ENCODE measurements around the gene IL17C. TPM values are rescaled to one million over a fixed set of nuclear protein-coding genes. Genes with fewer than 3 reads are reported as not detected.

The IL17C gene
- total RNA-seq, 5 donors from 2014 or later (not counting 1 experiment from before 2014, with no cell fraction given), result 0.35 to 0.93 (median 0.39) TPM; not detected in 2

DNA sequence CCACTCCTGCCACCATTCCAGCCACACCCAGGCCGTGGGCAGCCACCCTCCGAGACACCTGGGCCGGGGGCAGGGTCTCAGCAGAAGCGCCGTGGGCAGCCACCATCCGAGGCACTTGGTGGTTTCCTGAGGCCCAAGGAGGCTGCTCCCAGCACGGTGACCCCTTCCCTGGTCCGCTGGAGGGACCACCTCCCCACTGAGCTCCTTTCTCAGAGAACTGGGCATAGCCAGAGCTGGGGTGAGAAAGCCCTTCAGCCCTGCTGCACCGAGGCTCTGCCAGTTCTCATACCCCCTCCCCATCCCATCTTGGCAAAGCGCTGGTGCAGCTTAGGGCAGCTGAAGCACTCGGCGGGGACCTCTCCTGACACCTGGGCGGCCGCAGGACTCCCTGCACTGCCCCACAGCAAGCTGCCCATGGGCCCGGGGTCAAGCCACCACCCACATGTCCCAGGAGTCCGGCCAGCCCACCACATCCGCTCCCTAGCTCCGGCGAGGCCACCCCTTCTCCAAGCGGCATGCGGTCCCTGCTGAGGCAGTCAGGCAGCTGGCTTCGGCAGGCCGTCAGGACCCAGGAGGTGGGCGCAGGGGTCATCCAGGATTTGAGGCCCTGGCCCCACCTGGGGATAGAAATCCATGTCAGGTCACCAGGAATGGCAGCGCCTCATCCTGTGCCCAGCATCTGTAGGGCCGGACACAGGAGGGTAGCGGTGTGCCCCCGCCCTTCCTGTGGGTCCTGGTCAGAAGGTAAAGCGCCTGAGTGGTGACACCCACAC is 13.8 kb downstream of the IL17C start:
- Mint-ChIP-seq H3K27ac (peak overlapping the region; percentile 61 to 64), H3K36me3 (peaks cover 11% of the 10 kb centered on the region), H3K4me3 (peak overlapping the region; percentile 28 to 87 (median 34)), H3K4me1 (peaks cover 13 to 22% (median 14%) of the 10 kb centered on the region in 3 donors), H3K27me3 (no peaks in the 10 kb centered on the region), H3K9me3 (no peaks in the 10 kb centered on the region)
- CTCF ChIA-PET, result no interaction called here
- ATAC-seq (replicated peaks in 1 of 4) (no peak), DNase-seq (no peak)
- Histone ChIP-seq H3K36me3 (ENCODE audit: control insufficient read depth in 2 of 2, extremely low read depth in 1 of 2, insufficient read depth in 1 of 2, low read length in 1 of 2) (peaks cover 0 to 24% of the 10 kb centered on the region in 2 donors), H3K4me3 (ENCODE audit: control insufficient read depth in 1 of 2, extremely low read depth in 1 of 2, low read length in 1 of 2) (no peak overlapping the region), H3K27ac (ENCODE audit: low read length) (peak overlapping the region; percentile 91), H3K9me3 (no peaks in the 10 kb centered on the region), H3K4me1 (ENCODE audit: control insufficient read depth in 1 of 2, extremely low read depth in 1 of 2, insufficient read depth in 2 of 2, low read length in 2 of 2) (peaks cover 7 to 69% of the 10 kb centered on the region in 2 experiments), H3K27me3 (replicated peaks in 1 of 2; ENCODE audit: control insufficient read depth in 2 of 2, extremely low read depth in 1 of 2, insufficient read depth in 2 of 2, low read length in 1 of 2) (no peaks in the 10 kb centered on the region)
- POLR2A ChIA-PET, result no interaction called here
- 78% methylated on average over 29 of the region's 29 CpGs for WGBS (ENCODE audit: insufficient coverage)

DNA sequence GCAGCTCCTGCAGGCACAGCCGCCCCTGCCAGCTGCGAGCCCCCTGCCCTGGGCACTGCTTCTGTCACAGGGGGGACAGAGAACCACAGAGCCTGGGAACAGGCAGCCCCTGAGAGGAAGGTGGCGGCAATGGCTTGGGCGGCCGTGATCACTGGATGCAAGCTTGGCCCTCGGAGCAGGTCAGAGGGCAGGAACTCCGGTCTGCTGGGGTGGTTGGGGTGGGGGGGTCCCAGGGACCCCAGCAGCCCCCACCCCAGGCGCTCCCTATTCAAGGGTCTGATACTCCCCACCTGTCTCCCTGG is 14.3 kb downstream of the IL17C start:
- Mint-ChIP-seq H3K27ac (no peak overlapping the region), H3K36me3 (peaks cover 11% of the 10 kb centered on the region), H3K9me3 (no peaks in the 10 kb centered on the region), H3K27me3 (no peaks in the 10 kb centered on the region), H3K4me3 (peak overlapping the region in 1 of 3 donors; percentile 87), H3K4me1 (peaks cover 13 to 22% (median 14%) of the 10 kb centered on the region in 3 donors)
- DNase-seq, result no peak
- no peaks in the 10 kb centered on the region for H3K27me3 ChIP-seq (replicated peaks in 1 of 2; ENCODE audit: control insufficient read depth in 2 of 2, extremely low read depth in 1 of 2, insufficient read depth in 2 of 2, low read length in 1 of 2)
- no peak overlapping the region for H3K4me3 ChIP-seq (ENCODE audit: control insufficient read depth in 1 of 2, extremely low read depth in 1 of 2, low read length in 1 of 2)
- ATAC-seq (replicated peaks in 1 of 4), result no peak
- POLR2A ChIA-PET, result no interaction called here
- CTCF ChIA-PET, result no interaction called here
- H3K27ac ChIP-seq (ENCODE audit: low read length), result peak overlapping the region; percentile 91
- H3K36me3 ChIP-seq (ENCODE audit: control insufficient read depth in 2 of 2, extremely low read depth in 1 of 2, insufficient read depth in 1 of 2, low read length in 1 of 2), result peaks cover 0 to 27% of the 10 kb centered on the region in 2 donors
- no peaks in the 10 kb centered on the region for H3K9me3 ChIP-seq
- peaks cover 7 to 63% of the 10 kb centered on the region in 2 experiments for H3K4me1 ChIP-seq (ENCODE audit: control insufficient read depth in 1 of 2, extremely low read depth in 1 of 2, insufficient read depth in 2 of 2, low read length in 2 of 2)
- 55% methylated on average over 2 of the region's 8 CpGs for WGBS (ENCODE audit: insufficient coverage)

DNA sequence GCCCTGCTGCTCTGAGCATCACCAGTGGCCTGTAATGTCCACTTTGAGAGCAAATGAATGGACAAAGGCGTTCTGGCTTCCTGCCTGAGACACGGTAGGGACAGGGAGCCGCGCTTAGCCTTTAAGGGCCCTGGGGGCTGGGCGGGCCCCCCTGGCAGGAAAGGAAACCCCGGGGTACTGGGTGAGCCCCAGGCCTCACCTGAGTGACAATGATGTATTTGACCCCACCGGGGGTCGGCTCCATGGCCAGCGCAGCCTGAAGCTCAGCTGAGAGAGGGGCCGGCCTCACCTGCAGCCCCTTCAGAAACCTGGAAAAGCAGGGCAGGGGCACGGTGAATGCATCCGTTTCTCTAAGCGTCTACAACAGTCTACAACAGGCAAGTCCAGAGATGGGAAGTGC is 14.7 kb downstream of the IL17C start:
- ATAC-seq (replicated peaks in 1 of 4), result no peak
- Histone ChIP-seq H3K9me3 (no peaks in the 10 kb centered on the region), H3K36me3 (ENCODE audit: control insufficient read depth in 2 of 2, extremely low read depth in 1 of 2, insufficient read depth in 1 of 2, low read length in 1 of 2) (peaks cover 0 to 26% of the 10 kb centered on the region in 2 donors), H3K4me3 (ENCODE audit: control insufficient read depth in 1 of 2, extremely low read depth in 1 of 2, low read length in 1 of 2) (no peak overlapping the region), H3K27ac (ENCODE audit: low read length) (peak overlapping the region; percentile 91), H3K27me3 (replicated peaks in 1 of 2; ENCODE audit: control insufficient read depth in 2 of 2, extremely low read depth in 1 of 2, insufficient read depth in 2 of 2, low read length in 1 of 2) (no peaks in the 10 kb centered on the region), H3K4me1 (ENCODE audit: control insufficient read depth in 1 of 2, extremely low read depth in 1 of 2, insufficient read depth in 2 of 2, low read length in 2 of 2) (peaks cover 6 to 59% of the 10 kb centered on the region in 2 experiments)
- ChIA-PET CTCF (no interaction called here), POLR2A (no interaction called here)
- no peak for DNase-seq
- Mint-ChIP-seq H3K27ac (peak overlapping the region in 1 of 2 donors; percentile 36), H3K36me3 (peaks cover 11% of the 10 kb centered on the region), H3K4me1 (peaks cover 13 to 22% (median 14%) of the 10 kb centered on the region in 3 donors), H3K9me3 (no peaks in the 10 kb centered on the region), H3K4me3 (no peak overlapping the region), H3K27me3 (no peaks in the 10 kb centered on the region)
- WGBS (ENCODE audit: insufficient coverage), result 94% methylated on average over 13 of the region's 13 CpGs

DNA sequence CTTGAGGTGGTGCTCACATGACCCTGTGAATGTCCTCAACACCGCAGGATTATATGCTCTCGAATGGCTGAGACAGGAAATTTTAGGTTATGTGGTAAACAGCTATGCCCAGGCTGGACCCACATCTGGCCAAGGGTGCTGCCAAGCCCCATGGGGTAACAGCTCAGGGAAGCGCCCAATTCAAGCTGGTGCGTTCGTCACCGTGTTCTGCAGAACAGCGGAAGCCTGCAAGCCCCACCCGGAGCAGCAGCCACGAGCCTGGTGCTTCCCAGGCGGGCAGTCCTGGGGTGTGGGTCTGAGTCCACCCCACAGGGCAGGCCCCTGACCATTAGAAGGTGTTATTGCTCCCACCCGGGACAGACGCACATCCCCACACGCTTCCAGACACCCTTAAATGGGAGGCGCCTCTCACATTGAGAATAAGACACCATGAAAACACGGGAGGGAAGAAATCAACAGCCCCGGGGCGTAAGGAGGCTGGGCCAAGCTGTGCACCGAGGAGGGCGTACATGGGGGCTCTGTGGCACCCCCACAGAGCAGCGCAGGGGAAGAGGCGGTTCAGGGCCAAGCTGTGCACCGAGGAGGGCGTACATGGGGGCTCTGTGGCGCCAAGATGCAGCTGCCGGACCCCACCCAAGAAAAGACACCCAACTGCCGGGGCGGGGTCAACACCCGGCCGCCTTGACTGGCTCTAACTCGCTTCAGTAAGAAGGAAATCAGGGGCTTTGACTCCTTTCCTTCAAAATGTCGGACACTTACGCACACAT is 15.4 kb downstream of the IL17C start:
- no peaks in the 10 kb centered on the region for H3K9me3 Mint-ChIP-seq
- POLR2A ChIA-PET, result no interaction called here
- Histone ChIP-seq H3K27ac (ENCODE audit: low read length) (peak overlapping the region; percentile 38), H3K9me3 (no peaks in the 10 kb centered on the region), H3K36me3 (ENCODE audit: control insufficient read depth in 2 of 2, extremely low read depth in 1 of 2, insufficient read depth in 1 of 2, low read length in 1 of 2) (peaks cover 0 to 24% of the 10 kb centered on the region in 2 donors), H3K27me3 (replicated peaks in 1 of 2; ENCODE audit: control insufficient read depth in 2 of 2, extremely low read depth in 1 of 2, insufficient read depth in 2 of 2, low read length in 1 of 2) (no peaks in the 10 kb centered on the region), H3K4me3 (ENCODE audit: control insufficient read depth in 1 of 2, extremely low read depth in 1 of 2, low read length in 1 of 2) (no peak overlapping the region), H3K4me1 (ENCODE audit: control insufficient read depth in 1 of 2, extremely low read depth in 1 of 2, insufficient read depth in 2 of 2, low read length in 2 of 2) (peaks cover 5 to 53% of the 10 kb centered on the region in 2 experiments)
- no peaks in the 10 kb centered on the region for H3K27me3 Mint-ChIP-seq
- ATAC-seq (replicated peaks in 1 of 4) (no peak), DNase-seq (no peak)
- H3K4me3 Mint-ChIP-seq, result no peak overlapping the region
- peaks cover 13 to 20% (median 14%) of the 10 kb centered on the region in 3 donors for H3K4me1 Mint-ChIP-seq
- H3K36me3 Mint-ChIP-seq, result peaks cover 11% of the 10 kb centered on the region
- CTCF ChIA-PET, result no interaction called here
- WGBS (ENCODE audit: insufficient coverage), result 78% methylated on average over 30 of the region's 32 CpGs
- peak overlapping the region in 1 of 2 donors; percentile 36 for H3K27ac Mint-ChIP-seq

DNA sequence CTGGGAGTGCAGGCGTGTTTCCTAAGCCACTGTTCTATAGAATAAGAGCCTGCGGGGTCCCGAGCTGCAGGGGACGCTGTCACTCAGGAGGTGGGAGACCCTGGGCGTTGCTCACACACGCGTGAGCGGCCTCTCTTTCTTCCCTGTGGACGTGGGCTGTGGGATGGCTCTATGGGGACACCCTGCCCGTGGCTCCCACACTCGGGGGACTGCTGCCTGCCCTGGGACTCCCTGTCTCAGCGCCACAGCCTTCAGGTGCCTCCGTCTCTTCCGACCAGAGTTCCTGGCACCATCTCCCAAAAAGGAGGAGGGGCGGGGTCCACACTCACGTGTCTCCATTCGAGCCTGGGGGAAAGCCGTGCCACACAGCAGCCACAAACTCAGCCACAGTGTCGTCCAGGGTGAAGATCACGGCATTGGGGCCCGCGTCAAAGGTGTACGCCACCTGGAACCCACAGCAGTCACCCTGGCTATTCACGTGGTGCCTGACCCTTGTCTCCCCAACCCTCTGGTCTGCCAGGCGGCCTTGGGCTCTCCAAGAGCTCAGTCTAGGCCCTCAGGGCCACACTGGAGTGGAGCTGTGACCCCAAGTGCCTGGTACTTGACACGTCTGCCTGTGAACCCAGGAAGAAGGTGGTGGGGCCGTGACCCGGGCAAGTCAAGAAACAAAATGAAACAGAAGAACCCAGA is 16.1 kb downstream of the IL17C start:
- Histone ChIP-seq H3K4me3 (ENCODE audit: control insufficient read depth in 1 of 2, extremely low read depth in 1 of 2, low read length in 1 of 2) (no peak overlapping the region), H3K4me1 (ENCODE audit: control insufficient read depth in 1 of 2, extremely low read depth in 1 of 2, insufficient read depth in 2 of 2, low read length in 2 of 2) (peaks cover 5 to 45% of the 10 kb centered on the region in 2 experiments), H3K9me3 (no peaks in the 10 kb centered on the region), H3K27me3 (replicated peaks in 1 of 2; ENCODE audit: control insufficient read depth in 2 of 2, extremely low read depth in 1 of 2, insufficient read depth in 2 of 2, low read length in 1 of 2) (no peaks in the 10 kb centered on the region), H3K27ac (ENCODE audit: low read length) (peak overlapping the region; percentile 38), H3K36me3 (ENCODE audit: control insufficient read depth in 2 of 2, extremely low read depth in 1 of 2, insufficient read depth in 1 of 2, low read length in 1 of 2) (peaks cover 0 to 21% of the 10 kb centered on the region in 2 donors)
- ATAC-seq (replicated peaks in 1 of 4), result no peak
- ChIA-PET POLR2A (no interaction called here), CTCF (no interaction called here)
- no peak for DNase-seq
- Mint-ChIP-seq H3K4me1 (peaks cover 7 to 14% (median 8%) of the 10 kb centered on the region in 3 donors), H3K4me3 (no peak overlapping the region), H3K27ac (no peak overlapping the region), H3K9me3 (no peaks in the 10 kb centered on the region), H3K36me3 (peaks cover 6% of the 10 kb centered on the region), H3K27me3 (no peaks in the 10 kb centered on the region)
- 92% methylated on average over 23 of the region's 28 CpGs for WGBS (ENCODE audit: insufficient coverage)

DNA sequence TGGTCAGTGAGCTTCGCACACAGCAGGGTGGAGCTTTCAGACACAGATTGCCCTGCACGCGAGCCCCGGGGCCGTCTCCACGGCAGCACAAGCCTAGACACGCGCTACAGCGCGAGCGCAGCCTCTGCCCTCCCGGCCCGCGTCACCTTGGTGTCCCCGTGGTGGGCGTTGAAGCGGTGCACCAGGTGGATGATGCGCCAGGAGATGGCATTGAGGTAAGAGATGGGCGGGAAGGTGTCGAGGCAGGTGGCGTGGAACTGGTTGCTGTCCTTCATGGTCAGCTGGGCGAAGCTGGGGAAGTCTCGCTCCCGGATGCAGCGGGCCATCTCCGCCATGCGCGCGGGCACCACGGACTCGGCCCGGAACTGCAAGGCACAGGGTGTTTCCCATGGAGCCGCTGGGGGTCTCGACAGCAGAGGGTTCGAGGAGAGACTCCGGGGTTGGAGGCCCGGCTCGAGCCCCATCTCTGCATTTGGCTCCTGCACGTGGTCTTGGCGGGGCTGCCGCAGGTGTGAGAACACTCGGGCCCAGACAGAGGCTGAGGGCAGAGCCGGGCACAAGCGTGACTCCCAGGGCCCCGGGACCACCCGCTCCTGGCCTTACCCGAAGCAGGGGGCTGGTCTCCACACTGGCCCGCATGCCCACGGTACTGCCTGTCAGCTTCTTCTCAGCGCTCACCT is 16.8 kb downstream of the IL17C start:
- no peaks in the 10 kb centered on the region for H3K27me3 Mint-ChIP-seq
- Histone ChIP-seq H3K4me1 (ENCODE audit: control insufficient read depth in 1 of 2, extremely low read depth in 1 of 2, insufficient read depth in 2 of 2, low read length in 2 of 2) (peaks cover 2 to 39% of the 10 kb centered on the region in 2 experiments), H3K9me3 (no peaks in the 10 kb centered on the region), H3K27me3 (replicated peaks in 1 of 2; ENCODE audit: control insufficient read depth in 2 of 2, extremely low read depth in 1 of 2, insufficient read depth in 2 of 2, low read length in 1 of 2) (no peaks in the 10 kb centered on the region), H3K4me3 (ENCODE audit: control insufficient read depth in 1 of 2, extremely low read depth in 1 of 2, low read length in 1 of 2) (no peak overlapping the region), H3K36me3 (ENCODE audit: control insufficient read depth in 2 of 2, extremely low read depth in 1 of 2, insufficient read depth in 1 of 2, low read length in 1 of 2) (peaks cover 0 to 19% of the 10 kb centered on the region in 2 donors), H3K27ac (ENCODE audit: low read length) (no peak overlapping the region)
- 96% methylated on average over 50 of the region's 50 CpGs for WGBS (ENCODE audit: insufficient coverage)
- H3K4me3 Mint-ChIP-seq, result no peak overlapping the region
- CTCF ChIA-PET, result no interaction called here
- H3K9me3 Mint-ChIP-seq, result no peaks in the 10 kb centered on the region
- peaks cover 5 to 11% (median 8%) of the 10 kb centered on the region in 3 donors for H3K4me1 Mint-ChIP-seq
- POLR2A ChIA-PET, result no interaction called here
- H3K36me3 Mint-ChIP-seq, result peaks cover 6% of the 10 kb centered on the region
- H3K27ac Mint-ChIP-seq, result no peak overlapping the region
- no peak for ATAC-seq (replicated peaks in 1 of 4)
- no peak for DNase-seq
